ENCODE measurements around the gene TMEM129. TPM values are rescaled to one million over a fixed set of nuclear protein-coding genes. Genes with fewer than 3 reads are reported as not detected.

The TMEM129 gene
- total RNA-seq, 1 experiment from 2014 or later, result 54.9 TPM

GRCh38 chr4:1739358-1739757 is 18.2 kb upstream of the TMEM129 start:
- H3K4me1 Mint-ChIP-seq, result no peaks in the 10 kb centered on the region
- ChIA-PET POLR2A (no interaction called here), CTCF (no interaction called here)
- H3K9me3 Mint-ChIP-seq, result peaks cover 10% of the 10 kb centered on the region
- no peak for TF ChIP-seq USF1 (CRISPR knock-in tag; IDR thresholded peaks at IDR 0.05)
- TF ChIP-seq ERG (CRISPR knock-in tag; IDR thresholded peaks at IDR 0.05), result no peak
- TF ChIP-seq ZSCAN18 (CRISPR knock-in tag; IDR thresholded peaks at IDR 0.05), result no peak
- no peak for TF ChIP-seq EMX1 (CRISPR knock-in tag; IDR thresholded peaks at IDR 0.05)
- TF ChIP-seq AFF4 (CRISPR knock-in tag; IDR thresholded peaks at IDR 0.05; ENCODE audit: borderline replicate concordance), result no peak
- no peak for TF ChIP-seq TEAD4 (CRISPR knock-in tag; IDR thresholded peaks at IDR 0.05)
- no peak for TF ChIP-seq NR3C1 (CRISPR knock-in tag; conservative IDR thresholded peaks at IDR 0.05; ENCODE audit: low read depth)
- no peak for TF ChIP-seq ZNF232 (CRISPR knock-in tag; IDR thresholded peaks at IDR 0.05)
- no peak for TF ChIP-seq IRF2 (CRISPR knock-in tag; IDR thresholded peaks at IDR 0.05; ENCODE audit: borderline replicate concordance, low read depth)
- no peak for TF ChIP-seq ZNF532 (CRISPR knock-in tag; IDR thresholded peaks at IDR 0.05; ENCODE audit: borderline replicate concordance)
- ATAC-seq, result no peak
- DNase-seq (ENCODE audit: low spot score), result no peak
- H3K27me3 Mint-ChIP-seq (ENCODE audit: low read depth), result no peaks in the 10 kb centered on the region
- H3K36me3 Mint-ChIP-seq, result peaks cover 83% of the 10 kb centered on the region
- H3K27ac Mint-ChIP-seq, result no peak overlapping the region
- H3K4me3 Mint-ChIP-seq, result no peak overlapping the region

GRCh38 chr4:1738410-1738809 is 17.3 kb upstream of the TMEM129 start:
- Mint-ChIP-seq H3K27ac (no peak overlapping the region), H3K4me1 (no peaks in the 10 kb centered on the region), H3K4me3 (no peak overlapping the region), H3K36me3 (peaks cover 87% of the 10 kb centered on the region), H3K27me3 (ENCODE audit: low read depth) (no peaks in the 10 kb centered on the region), H3K9me3 (peaks cover 10% of the 10 kb centered on the region)
- ChIA-PET CTCF (interaction anchor here (1.1 kb wide), 1 partner anchor 45 kb away, joined by 3 read pairs; no protein-coding TSS in a partner anchor), POLR2A (no interaction called here)
- TF ChIP-seq CREM (CRISPR knock-in tag; IDR thresholded peaks at IDR 0.05) (no peak), MYBL2 (CRISPR knock-in tag; IDR thresholded peaks at IDR 0.05) (no peak), ZNF219 (CRISPR knock-in tag; IDR thresholded peaks at IDR 0.05; ENCODE audit: borderline replicate concordance) (no peak), OVOL2 (CRISPR knock-in tag; IDR thresholded peaks at IDR 0.05; ENCODE audit: borderline replicate concordance) (no peak), NR1H2 (CRISPR knock-in tag; IDR thresholded peaks at IDR 0.05) (no peak), SMAD3 (CRISPR knock-in tag; IDR thresholded peaks at IDR 0.05; ENCODE audit: borderline replicate concordance) (no peak), E2F5 (CRISPR knock-in tag; IDR thresholded peaks at IDR 0.05) (no peak)
- DNase-seq (ENCODE audit: low spot score), result no peak
- ATAC-seq, result no peak
